HS-5 (cell line): Measurements from ENCODE around the gene TMEM273.

Experiments
- DNase-seq: peaks from one replicate; pipeline ENCODE4 v3.0.0-alpha.2; 2012; ENCODE audit warnings: low read depth

Gene TMEM273

GRCh38 chr10:49115015-49115795 lies 73.0 kb downstream of the TMEM273 start, which contains the start of gene VSTM4:
VSTM4 (minus strand) TSS chr10:49115522; CDS start chr10:49115485, 37 bp downstream.
- peak; percentile 13 for DNase-seq

- DNase-seq, result no peak
Measured at GRCh38 chr10:49114718-49115014, 73.5 kb downstream of the TMEM273 start.

- no peak for DNase-seq
Measured at GRCh38 chr10:49113741-49114141, 74.5 kb downstream of the TMEM273 start.

GRCh38 chr10:49112851-49113250 lies 75.3 kb downstream of the TMEM273 start:
- no peak for DNase-seq

GRCh38 chr10:49112098-49112497 lies 76.1 kb downstream of the TMEM273 start:
- DNase-seq, result no peak

- DNase-seq, result no peak
Measured at GRCh38 chr10:49111320-49111698, 76.9 kb downstream of the TMEM273 start.

GRCh38 chr10:49110684-49111319 lies 77.4 kb downstream of the TMEM273 start:
- no peak for DNase-seq

GRCh38 chr10:49109669-49110340 lies 78.4 kb downstream of the TMEM273 start:
- peak; percentile 14 for DNase-seq

- DNase-seq, result no peak
Measured at GRCh38 chr10:49108656-49109055, 79.5 kb downstream of the TMEM273 start.

GRCh38 chr10:49107887-49108267 lies 80.3 kb downstream of the TMEM273 start:
- DNase-seq, result no peak

GRCh38 chr10:49107111-49107886 lies 80.9 kb downstream of the TMEM273 start:
- no peak for DNase-seq

- no peak for DNase-seq
Measured at GRCh38 chr10:49106451-49106850, 81.7 kb downstream of the TMEM273 start.

GRCh38 chr10:49105076-49105475 lies 83.1 kb downstream of the TMEM273 start:
- DNase-seq, result no peak
